SKM-1 treated with dmso at 0.1 percent for 144 hours (cell line): ENCODE measurements around the gene RINT1.
"Not testable (repeated sequence)": the region's sequence is repeated elsewhere in the genome, so short reads cannot be mapped to it uniquely, and the experiment has no call there.

Experiments used
- DNase-seq: peaks from one replicate; lab custom pipeline; 2025; ENCODE audit not compliant: unreplicated experiment; lab: John Stamatoyannopoulos, UW

RINT1 gene

DNA sequence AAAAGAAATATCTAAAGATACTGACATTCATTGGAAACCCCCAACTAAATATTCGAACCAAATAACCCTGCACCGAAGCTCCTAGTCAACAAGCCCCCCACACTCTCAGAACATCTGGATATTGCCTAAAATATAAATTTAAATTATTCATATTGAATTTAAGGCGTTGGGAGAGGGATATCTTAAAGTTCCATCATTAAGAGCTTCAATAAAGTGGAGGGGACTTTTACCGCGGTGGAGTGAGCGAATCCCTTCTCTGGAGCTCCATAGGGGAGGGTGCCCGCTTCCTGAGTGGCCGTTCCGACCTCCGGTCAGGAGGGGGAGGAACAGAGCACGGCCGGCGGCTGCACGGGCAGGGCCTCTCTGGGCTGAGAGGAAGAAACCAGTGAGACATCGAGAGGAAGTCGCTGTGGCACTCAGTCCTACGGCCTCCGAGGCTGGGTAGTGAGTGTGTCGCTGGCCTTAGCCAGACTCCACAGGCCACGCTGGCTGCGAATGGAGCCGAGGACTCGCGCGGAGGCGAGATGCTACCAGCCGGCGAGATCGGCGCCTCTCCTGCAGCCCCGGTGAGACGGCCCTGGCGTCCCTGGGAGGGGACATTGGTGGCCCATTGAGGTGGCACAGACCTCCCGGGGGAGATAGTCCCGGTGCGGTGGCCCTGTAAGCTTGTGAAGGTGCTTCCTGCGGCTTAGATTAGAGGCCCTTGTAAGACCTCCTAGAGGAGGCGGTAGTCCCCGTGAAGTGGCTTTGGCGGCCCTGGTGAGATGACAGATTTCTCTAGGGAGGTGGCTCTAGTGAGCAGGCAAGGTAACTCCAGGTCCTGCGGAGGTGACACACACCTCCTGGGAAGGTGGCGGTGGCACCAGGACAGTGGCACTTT, at the start of gene RINT1:
Gene RINT1 (plus strand): TSS at position 410 of the 880 bp plus-strand sequence. CDS start 115 bp downstream, at position 525.
- DNase-seq: peak; percentile 95

DNA sequence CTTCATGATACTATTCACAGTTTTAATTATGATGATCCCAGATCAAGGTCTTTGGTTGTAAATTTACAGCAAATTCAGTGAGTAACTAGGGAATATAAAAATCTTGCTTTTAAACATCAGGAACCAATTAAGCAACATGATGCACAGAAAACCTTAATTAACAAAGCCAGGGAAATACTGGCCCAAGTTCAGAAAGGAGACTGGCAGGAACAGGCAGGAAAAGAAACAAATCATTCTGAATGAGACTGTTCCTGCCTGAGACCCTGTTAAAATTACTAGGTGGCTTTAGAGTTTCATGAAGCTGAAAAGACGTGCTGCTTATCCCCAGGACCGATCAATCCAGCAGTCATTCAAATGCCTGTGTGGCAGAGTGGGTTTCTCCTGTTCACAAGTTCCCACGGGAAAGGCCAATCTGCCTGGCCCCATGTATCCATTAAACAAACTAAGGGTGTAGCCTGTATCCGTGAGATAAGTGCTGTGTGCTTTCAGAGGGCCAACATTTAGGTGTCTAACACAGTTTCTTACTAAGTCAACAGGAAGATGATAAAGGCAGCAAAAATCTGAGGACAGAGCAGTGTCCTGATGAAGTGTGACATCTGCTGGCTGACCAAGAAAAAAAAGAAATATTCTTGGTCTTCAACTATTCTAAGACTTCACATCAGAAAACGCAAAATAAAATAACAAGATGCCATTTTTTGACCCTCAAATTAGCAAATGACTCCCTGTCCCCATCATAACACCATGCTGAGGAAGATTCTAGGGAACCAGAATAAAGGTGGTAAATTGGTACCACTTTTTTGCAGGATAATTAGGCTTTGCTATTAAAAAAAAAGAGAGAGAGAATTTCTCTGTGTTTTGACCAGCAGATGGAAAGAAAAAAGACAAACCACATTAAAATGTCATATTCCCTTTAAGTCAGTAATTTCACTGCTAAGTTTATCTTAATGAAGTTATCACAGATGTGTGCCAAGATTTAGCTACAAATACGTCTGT, 44.1 kb upstream of the RINT1 start:
- DNase-seq: no peak

DNA sequence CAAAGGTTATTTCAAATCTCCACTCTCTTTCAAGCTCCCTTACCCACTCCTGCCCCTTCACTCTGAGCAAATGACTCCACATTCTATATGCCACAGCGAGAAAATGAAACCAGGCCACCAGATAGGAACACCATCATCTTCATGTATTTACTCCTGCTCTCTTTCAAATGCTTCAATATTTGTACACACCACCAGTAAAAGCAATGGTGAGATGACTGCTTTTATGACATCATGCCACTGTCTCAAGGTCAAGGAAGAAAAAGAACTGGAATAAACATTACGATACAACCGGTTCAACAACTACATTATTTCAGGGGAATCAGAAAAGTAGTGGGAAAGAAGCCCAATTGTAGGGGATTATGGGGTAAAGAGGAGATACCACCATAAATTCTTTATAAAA, 42.6 kb upstream of the RINT1 start:
- DNase-seq: no peak

- DNase-seq: no peak
Measured at GRCh38 chr7:105493196-105493922, 38.6 kb upstream of the RINT1 start.

DNA sequence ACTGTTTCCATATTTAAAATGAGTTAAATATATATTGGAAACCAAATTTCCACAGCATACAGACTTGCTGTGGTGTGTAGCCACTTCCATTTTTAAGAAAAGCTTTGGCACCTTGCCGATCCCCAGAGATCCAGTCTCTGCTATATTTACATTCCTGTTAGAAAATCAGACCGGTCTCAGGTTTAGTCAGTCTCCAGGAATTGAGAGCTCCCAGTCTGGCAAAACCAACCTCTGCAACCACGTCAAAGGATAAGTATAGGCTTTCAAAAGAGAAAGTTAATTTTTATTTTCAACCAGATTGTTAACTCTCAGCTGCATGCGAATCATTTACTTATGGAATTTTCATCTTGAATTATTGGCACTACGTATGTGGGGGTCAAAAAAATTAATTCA, 38.1 kb upstream of the RINT1 start:
- no peak for DNase-seq

- DNase-seq: no peak
Measured at GRCh38 chr7:105496521-105496920, 35.5 kb upstream of the RINT1 start.

GRCh38 chr7:105497016-105497415, 35.0 kb upstream of the RINT1 start:
- no peak for DNase-seq

DNA sequence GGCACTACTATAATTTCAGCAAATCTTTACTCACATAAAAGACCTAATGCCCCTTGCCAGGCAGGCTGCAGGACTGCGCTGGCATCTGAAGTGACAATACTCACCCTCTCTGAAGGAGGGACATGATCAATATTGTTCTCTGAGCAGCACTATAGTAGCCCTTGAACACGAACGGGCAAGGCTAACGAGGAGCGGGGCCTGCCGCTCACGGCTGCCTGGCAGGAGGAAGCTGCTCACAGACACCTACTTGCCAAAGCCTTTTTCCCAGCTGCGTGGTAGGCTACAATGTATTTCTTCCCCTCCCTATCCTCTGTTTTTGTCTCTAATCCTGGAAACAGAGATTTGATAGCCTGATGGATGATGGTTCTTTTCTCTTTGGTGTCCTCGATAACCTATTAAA, 29.8 kb upstream of the RINT1 start:
- DNase-seq: no peak

- no peak for DNase-seq
Measured at GRCh38 chr7:105512415-105512814, 19.6 kb upstream of the RINT1 start.

DNA sequence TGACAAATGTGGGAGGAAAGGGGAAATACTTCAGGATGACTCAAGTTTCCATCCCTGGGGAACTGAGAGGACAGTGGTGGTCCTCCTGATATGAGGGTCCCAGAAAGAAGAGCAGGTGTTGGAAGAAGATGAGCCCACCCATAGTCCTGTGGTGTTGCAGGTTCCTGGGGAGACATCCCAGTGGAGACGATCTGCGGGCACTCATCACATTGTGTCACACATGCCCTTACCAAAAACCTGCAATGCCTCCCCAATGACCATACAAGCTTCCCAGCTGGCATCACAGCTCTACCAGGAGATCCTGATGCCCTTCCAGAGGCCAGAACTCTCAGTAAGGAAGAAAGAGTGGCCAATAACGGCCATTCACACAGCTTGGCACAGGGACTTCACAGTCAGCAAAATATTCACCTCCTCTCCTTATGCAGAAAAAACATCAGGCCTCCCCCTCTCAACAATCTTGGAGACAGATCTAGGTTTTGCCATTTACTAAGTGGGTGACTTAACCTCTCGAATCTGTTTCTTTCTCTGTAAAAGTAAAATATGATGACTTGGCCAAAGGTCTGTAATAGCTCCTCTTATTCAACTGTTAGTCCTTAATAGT, 19.0 kb upstream of the RINT1 start:
- DNase-seq: no peak

DNA sequence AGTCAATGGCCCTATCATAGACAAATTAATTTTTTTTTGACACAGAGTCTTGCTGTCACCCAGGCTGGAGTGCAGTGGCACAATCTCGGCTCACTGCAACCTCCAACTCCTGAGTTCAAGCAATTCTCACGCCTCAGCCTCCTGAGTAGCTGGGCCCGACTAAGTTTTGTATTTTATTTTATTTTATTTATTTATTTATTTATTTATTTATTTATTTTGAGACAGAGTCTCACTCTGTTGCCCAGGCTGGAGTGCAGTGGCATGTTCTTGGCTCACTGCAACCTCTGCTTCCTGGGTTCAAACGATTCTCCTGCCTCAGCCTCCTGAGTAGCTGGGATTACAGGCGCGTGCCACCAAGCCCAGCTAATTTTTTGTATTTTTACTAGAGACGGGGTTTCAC, 16.4 kb upstream of the RINT1 start:
- DNase-seq: not testable (repeated sequence)

- DNase-seq: no peak
Measured at GRCh38 chr7:105519353-105519752, 12.6 kb upstream of the RINT1 start.

DNA sequence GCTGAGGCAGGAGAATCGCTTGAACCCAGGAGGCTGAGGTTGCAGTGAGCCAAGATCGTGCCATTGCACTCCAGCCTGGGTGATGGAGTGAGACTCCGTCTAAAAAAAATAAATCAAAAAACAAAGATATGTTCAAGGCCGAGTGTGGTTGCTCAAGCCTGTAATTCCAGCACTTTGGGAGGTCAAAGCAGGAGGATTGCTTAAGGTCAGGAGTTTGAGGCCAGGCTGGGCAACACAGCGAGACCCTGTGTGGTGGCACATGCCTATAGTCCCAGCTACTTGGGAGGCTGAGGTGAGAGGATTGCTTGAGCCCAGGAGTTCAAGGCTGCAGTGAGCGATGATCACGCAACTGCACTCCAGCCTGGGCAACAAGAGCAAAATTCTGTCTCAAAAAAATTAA, 11.4 kb upstream of the RINT1 start:
- DNase-seq: not testable (repeated sequence)

GRCh38 chr7:105521027-105521716, 10.8 kb upstream of the RINT1 start:
- no peak for DNase-seq

GRCh38 chr7:105521717-105522463, 10.1 kb upstream of the RINT1 start, which contains the start of gene PUS7:
Gene PUS7 (minus strand): TSS chr7:105522271. CDS start chr7:105508512, 13,759 bp downstream.
- DNase-seq: peak; percentile 74

- not testable (repeated sequence) for DNase-seq
Measured at GRCh38 chr7:105524423-105524822, 7.6 kb upstream of the RINT1 start.

- no peak for DNase-seq
Measured at GRCh38 chr7:105524840-105525239, 7.2 kb upstream of the RINT1 start.

DNA sequence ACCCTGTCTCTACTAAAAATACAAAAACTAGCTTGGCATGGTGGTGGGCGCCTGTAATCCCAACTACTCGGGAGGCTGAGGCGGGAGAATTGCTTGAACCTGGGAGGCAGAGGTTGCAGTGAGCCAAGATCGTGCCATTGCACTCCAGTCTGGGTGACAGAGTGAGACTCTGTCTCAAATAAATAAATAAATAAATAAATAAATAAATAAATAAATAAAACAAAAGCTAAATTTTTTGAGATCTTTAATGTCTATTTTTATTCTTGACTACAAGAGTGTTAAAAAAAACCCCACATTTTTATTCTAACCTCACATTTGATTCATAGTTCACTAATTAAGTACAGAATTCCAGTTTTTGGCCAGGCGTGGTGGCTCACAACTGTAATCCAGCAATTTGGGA, 4.3 kb upstream of the RINT1 start:
- not testable (repeated sequence) for DNase-seq

- DNase-seq: no peak
Measured at GRCh38 chr7:105530126-105530525, 1.9 kb upstream of the RINT1 start.
